IPS-NIHi7 (cell line): ENCODE data around the gene DCST1.

Source experiments
- DNase-seq: peaks from one replicate; pipeline ENCODE4 v3.0.0; 2012; ENCODE audit warnings: mixed read lengths; ENCODE audit errors: extremely low spot score

Gene DCST1

GRCh38 chr1:155091071-155092051 is 57.7 kb downstream of the DCST1 start:
- DNase-seq, result peak; percentile 84

DNA sequence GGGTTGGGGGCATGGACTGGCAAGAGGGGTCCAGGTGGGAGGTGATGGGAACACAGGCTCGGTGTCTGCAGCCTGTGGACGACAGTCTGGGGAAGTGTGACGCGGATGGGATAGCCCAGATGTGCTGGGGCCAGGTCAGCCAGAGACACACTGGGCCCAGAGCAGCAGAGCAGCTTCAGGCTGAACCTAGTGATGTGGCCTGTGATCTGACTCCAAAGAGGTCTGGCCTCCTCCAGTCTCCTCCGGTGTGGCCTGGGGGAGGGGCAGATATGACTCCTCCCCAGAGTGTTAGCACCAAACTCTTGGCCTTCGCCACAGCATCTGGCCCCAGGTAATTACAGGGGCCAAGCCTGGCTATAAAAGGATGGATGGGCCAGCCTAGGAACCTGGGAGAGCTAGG is 58.5 kb downstream of the DCST1 start:
- DNase-seq, result no peak

DNA sequence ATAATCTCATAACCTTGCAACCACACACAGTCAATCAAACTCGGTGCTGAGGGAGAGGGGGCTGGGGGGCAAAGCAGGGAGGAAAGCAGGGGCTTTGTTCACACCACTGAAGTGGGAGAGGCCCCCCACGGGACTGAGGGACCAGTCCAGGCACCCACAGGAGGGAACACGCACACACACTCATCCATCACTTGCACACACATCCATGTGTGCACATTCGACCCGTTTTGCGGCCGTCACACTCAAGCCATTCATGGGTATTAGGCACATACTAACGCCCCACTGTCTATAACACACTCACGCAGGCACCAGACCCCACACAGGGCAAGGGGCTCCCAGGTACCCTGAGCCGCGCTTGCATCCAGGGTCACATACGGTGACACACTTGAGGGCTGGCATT is 59.0 kb downstream of the DCST1 start:
- DNase-seq, result no peak

GRCh38 chr1:155093911-155094621 is 60.4 kb downstream of the DCST1 start:
- DNase-seq, result peak; percentile 56

DNA sequence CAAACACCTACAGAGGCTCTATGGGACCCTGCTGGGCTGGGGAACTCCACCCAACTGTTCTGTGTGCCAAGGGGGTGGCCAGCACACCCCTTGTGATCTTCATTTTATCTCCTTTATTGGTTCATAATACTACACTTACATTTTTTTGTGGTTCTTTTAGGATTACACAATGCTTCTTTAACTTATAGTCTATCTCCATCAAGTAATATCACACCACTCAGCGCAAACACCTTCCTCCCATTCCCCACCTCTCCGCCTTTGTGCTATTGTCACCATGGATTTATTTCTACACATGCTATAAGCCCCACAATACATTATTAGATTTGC is 61.0 kb downstream of the DCST1 start:
- DNase-seq, result no peak

- DNase-seq, result no peak
These were observed 65.7 kb downstream of the DCST1 start for GRCh38 chr1:155099331-155099730.
